Fibroblast of lung (primary cell): ENCODE measurements around the gene KRT76. TPM values are rescaled to one million over a fixed set of nuclear protein-coding genes. Genes with fewer than 3 reads are reported as not detected.

Source experiments
- DNase-seq, 2 donors: peaks; one replicate each; pipeline versions ENCODE4 v3.0.0 to v3.0.0-alpha.2; 2010; ENCODE audit warnings: low read depth in 2 of 2
- H2AFZ ChIP-seq: 2 replicates; pipeline ENCODE4 v1.5.1; 2012; ENCODE audit warnings: low read length, control low read depth, inconsistent platforms
- H3K27ac ChIP-seq: 2 replicates; pipeline ENCODE4 v1.5.1; 2011; ENCODE audit warnings: low read length, control low read depth; ENCODE audit not compliant: insufficient read depth
- H3K27me3 ChIP-seq: 2 replicates; pipeline ENCODE4 v1.5.1; 2011; ENCODE audit warnings: mild to moderate bottlenecking, low read length; ENCODE audit not compliant: control insufficient read depth, insufficient read depth
- H3K36me3 ChIP-seq: 2 replicates; pipeline ENCODE4 v1.5.1; 2011; ENCODE audit warnings: low read length; ENCODE audit not compliant: control insufficient read depth, insufficient read depth
- H3K4me1 ChIP-seq: 2 replicates; pipeline ENCODE4 v1.5.1; 2011; ENCODE audit warnings: low read length; ENCODE audit not compliant: control insufficient read depth, insufficient read depth; ENCODE audit errors: extremely low read depth
- H3K4me2 ChIP-seq: 2 replicates; pipeline ENCODE4 v1.5.1; 2011; ENCODE audit warnings: low read length, control low read depth; ENCODE audit not compliant: insufficient read depth; ENCODE audit errors: extremely low read depth
- H3K4me3 ChIP-seq, 4 experiments: fragments of 200-600 bp in 1 of 4; sonication (generic) in 1 of 4; replicated peaks in 1 of 4; 2 replicates each; pipeline ENCODE4 v1.5.1; 2011 to 2016; ENCODE audit warnings: low read length in 4 of 4, low read depth in 3 of 4, mild to moderate bottlenecking in 3 of 4, control low read depth in 2 of 4, inconsistent platforms in 1 of 4, mixed read lengths in 1 of 4; ENCODE audit not compliant: insufficient read depth in 1 of 4; ENCODE audit errors: control extremely low read depth in 1 of 4
- H3K79me2 ChIP-seq: 2 replicates; pipeline ENCODE4 v1.5.1; 2012; ENCODE audit warnings: mild to moderate bottlenecking, low read length, inconsistent platforms; ENCODE audit not compliant: control insufficient read depth, insufficient read depth
- H3K9ac ChIP-seq: 2 replicates; pipeline ENCODE4 v1.5.1; 2011; ENCODE audit warnings: mild to moderate bottlenecking, low read length, control low read depth; ENCODE audit not compliant: insufficient read depth
- H3K9me3 ChIP-seq: 2 replicates; pipeline ENCODE4 v1.5.1; 2012; ENCODE audit warnings: low read depth, low read length; ENCODE audit not compliant: control insufficient read depth, insufficient read depth
- H4K20me1 ChIP-seq: 2 replicates; pipeline ENCODE4 v1.5.1; 2011; ENCODE audit warnings: low read length; ENCODE audit not compliant: control insufficient read depth, insufficient read depth; ENCODE audit errors: extremely low read depth
- CTCF ChIP-seq, 2 donors: IDR thresholded peaks in 1 of 2; conservative IDR thresholded peaks in 1 of 2; 1 replicate in 1 of 2; 2 replicates in 1 of 2; pipeline ENCODE4 v1.5.1; 2011 to 2012; ENCODE audit warnings: low read length in 2 of 2, control low read depth in 1 of 2, inconsistent platforms in 1 of 2, low read depth in 1 of 2, mild to moderate bottlenecking in 1 of 2
- EZH2 ChIP-seq: IDR thresholded peaks from 2 replicates; pipeline ENCODE4 v1.5.1; 2012; ENCODE audit warnings: low read length, control low read depth, mild to moderate bottlenecking; ENCODE audit errors: missing control alignments
- polyA minus RNA-seq: library from RNA; depleted of rRNA, polyadenylated mRNA; stranded (reverse); fragments of >200 nt; gene quantifications from 2 replicates; pipeline ENCODE4 v1.2.3, GENCODE V29; 2011; ENCODE audit warnings: low replicate concordance
- polyA plus RNA-seq, 2 donors: library from polyadenylated mRNA; depleted of rRNA in 1 of 2; stranded (reverse) in 1 of 2; unstranded in 1 of 2; fragments of >200 nt; gene quantifications; 2 replicates each; pipeline ENCODE4 v1.2.1, GENCODE V29; 2011 to 2012; ENCODE audit warnings: missing spikeins in 1 of 2
- total RNA-seq: library from RNA; depleted of rRNA; stranded (reverse); fragments of >200 nt; gene quantifications from 2 replicates; pipeline ENCODE4 v1.2.1, GENCODE V29; 2014

The KRT76 gene
- total RNA-seq (not detected in 2 replicates), polyA plus RNA-seq (not detected in 2 replicates), polyA minus RNA-seq (not detected in 2 replicates)
- polyA plus RNA-seq (2012) = not detected in 2 replicates

- H3K9me3 ChIP-seq = no peaks in the 10 kb centered on the region
- H2AFZ ChIP-seq = no peak within 1 kb of the TSS
- H3K27ac ChIP-seq = no peak within 1 kb of the TSS
- no peak within 1 kb of the TSS for H3K9ac ChIP-seq
- H3K79me2 ChIP-seq = no peaks in the 10 kb centered on the region
- no peaks in the 10 kb centered on the region for H3K36me3 ChIP-seq
- no peaks in the 10 kb centered on the region for H3K4me1 ChIP-seq
- TF ChIP-seq CTCF (conservative IDR thresholded peaks at IDR 0.05 in 1 of 2, IDR thresholded peaks at IDR 0.05 in 1 of 2; ENCODE audit: low read depth in 1 of 2, low read length in 2 of 2) (no peak), EZH2 (no peak)
- H4K20me1 ChIP-seq = no peaks in the 10 kb centered on the region
- peaks cover 21% of the 10 kb centered on the region for H3K27me3 ChIP-seq
- DNase-seq = no peak
- H3K4me3 ChIP-seq = no peak within 1 kb of the TSS
- H3K4me2 ChIP-seq = no peak within 1 kb of the TSS
Measured at GRCh38 chr12:52776913-52777395, at the start of gene KRT76. Gene KRT76 (minus strand): TSS chr12:52777345. CDS start chr12:52777291, 54 bp downstream.

- H3K27ac ChIP-seq = no peak overlapping the region
- no peak overlapping the region for H3K9ac ChIP-seq
- DNase-seq = no peak
- no peaks in the 10 kb centered on the region for H3K27me3 ChIP-seq
- no peak overlapping the region for H2AFZ ChIP-seq
- no peaks in the 10 kb centered on the region for H3K36me3 ChIP-seq
- no peaks in the 10 kb centered on the region for H3K4me1 ChIP-seq
- no peaks in the 10 kb centered on the region for H4K20me1 ChIP-seq
- no peaks in the 10 kb centered on the region for H3K79me2 ChIP-seq
- no peak overlapping the region for H3K4me3 ChIP-seq
- no peaks in the 10 kb centered on the region for H3K9me3 ChIP-seq
- TF ChIP-seq EZH2 (no peak), CTCF (conservative IDR thresholded peaks at IDR 0.05 in 1 of 2, IDR thresholded peaks at IDR 0.05 in 1 of 2; ENCODE audit: low read depth in 1 of 2, low read length in 2 of 2) (no peak)
- H3K4me2 ChIP-seq = no peak overlapping the region
Measured at GRCh38 chr12:52825961-52826360, 48.8 kb upstream of the KRT76 start.

GRCh38 chr12:52824741-52825410 is 47.7 kb upstream of the KRT76 start:
- Histone ChIP-seq H3K4me3 (no peak overlapping the region), H3K27me3 (no peaks in the 10 kb centered on the region), H3K79me2 (no peaks in the 10 kb centered on the region), H3K4me1 (no peaks in the 10 kb centered on the region), H3K36me3 (no peaks in the 10 kb centered on the region), H3K9me3 (no peaks in the 10 kb centered on the region), H4K20me1 (no peaks in the 10 kb centered on the region), H2AFZ (no peak overlapping the region), H3K4me2 (no peak overlapping the region), H3K27ac (no peak overlapping the region), H3K9ac (no peak overlapping the region)
- no peak for DNase-seq
- no peak for TF ChIP-seq EZH2
- no peak for TF ChIP-seq CTCF (conservative IDR thresholded peaks at IDR 0.05 in 1 of 2, IDR thresholded peaks at IDR 0.05 in 1 of 2; ENCODE audit: low read depth in 1 of 2, low read length in 2 of 2)
